ENCODE results near the gene TRPM8.

The TRPM8 gene

DNA sequence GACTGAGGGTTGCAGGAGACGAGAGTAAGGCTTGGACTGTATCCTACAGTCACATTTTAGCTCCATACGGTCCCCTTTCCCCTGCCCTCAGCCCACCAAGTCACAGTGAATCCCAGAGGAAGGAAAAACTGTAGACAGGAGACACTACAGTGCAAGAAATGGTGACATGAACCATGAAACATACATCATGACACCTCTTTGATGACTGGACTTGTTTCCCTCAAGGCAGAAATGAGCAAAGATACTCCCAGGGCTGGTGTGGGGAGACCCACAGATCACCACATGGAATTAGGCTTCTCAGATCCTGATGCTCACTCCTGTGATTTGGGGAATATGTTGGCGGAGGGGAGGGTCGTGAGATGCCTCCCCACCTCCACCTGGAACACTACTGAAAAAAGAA, 85.1 kb downstream of the TRPM8 start:
- DNase-seq (ENCODE audit: low read depth), result no peak

GRCh38 chr2:234003972-234004617, 86.9 kb downstream of the TRPM8 start:
- no peak for DNase-seq (ENCODE audit: low read depth)

DNA sequence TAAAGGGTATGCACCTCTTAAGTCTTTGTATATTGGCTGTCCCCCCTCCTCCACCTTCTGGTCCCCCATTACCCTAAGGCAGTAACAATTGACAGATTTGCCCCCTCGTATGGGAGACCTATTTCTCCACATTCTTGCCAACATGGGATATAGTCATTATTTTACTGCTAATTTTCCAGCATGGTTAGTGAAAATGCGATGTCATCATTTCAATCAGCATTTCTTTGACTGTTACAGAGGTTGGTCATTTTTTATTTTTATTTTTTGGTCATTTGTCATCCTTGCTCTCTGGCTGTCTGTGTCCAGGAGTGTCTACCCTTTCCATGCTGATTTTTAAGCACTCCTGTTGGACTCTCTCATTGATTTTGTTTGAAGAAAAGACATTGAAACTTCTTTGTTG, 88.0 kb downstream of the TRPM8 start:
- DNase-seq (ENCODE audit: low read depth), result no peak

- DNase-seq (ENCODE audit: low read depth), result no peak
Observed at GRCh38 chr2:234006501-234006900, 89.3 kb downstream of the TRPM8 start.

- no peak for DNase-seq (ENCODE audit: low read depth)
Observed at GRCh38 chr2:234014427-234014826, 97.3 kb downstream of the TRPM8 start.

DNA sequence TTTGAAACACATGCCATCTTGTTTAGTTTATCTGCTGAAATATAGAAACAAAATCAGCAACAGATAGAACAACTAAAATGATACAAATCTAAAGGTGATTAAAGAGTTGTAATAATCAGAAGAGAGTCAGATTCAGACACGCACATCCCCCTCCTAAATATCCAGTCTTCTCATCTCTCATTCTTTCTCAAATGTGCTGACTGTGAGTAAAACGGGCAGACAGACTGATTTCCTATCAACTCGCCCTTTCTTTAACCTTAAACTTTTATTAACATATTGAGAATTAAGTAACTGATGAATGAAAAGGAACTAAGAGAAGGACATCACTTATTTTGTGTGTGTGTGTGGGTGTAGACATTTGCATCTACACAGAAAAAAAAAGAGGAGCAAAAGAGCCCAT, 98.7 kb downstream of the TRPM8 start:
- no peak for DNase-seq (ENCODE audit: low read depth)

GRCh38 chr2:234019896-234020295, 102.7 kb downstream of the TRPM8 start:
- DNase-seq (ENCODE audit: low read depth), result no peak

DNA sequence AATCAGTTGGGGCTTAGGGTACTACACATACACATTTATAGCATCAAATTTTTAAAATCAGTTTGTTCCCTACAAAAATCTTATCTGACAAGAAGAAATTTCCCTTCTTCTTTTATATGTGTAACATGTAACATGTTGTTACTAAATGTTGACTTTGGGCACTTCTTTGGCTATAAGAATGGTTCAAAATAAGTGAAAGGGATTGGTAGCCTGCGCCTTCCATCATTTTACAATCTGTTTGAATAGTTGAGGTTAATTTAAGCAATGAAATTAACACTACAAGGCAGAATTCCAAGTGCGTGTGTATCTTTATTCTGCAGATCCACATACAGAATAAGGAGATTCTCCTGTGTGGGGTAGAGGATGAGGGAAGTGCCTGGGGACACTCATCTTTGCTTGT, 103.2 kb downstream of the TRPM8 start:
- no peak for DNase-seq (ENCODE audit: low read depth)

DNA sequence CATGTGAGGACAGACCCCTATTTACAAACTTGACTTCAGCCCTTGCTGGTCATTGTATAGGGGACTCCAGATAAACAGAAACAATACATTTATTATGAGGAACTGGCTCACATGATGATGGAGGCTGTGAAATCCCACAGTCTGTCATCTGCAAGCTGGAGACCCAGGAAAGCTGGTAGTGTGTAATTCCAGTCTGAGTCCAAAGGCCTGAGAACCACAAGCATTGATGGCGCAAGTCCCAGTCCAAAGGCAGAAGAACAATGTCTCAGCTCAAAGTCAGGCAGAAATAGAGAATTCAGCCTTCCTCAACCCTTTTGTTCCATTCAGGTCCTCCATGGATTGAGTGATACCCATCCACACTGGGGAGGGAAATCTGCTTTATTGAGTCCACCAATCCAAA, 105.3 kb downstream of the TRPM8 start:
- no peak for DNase-seq (ENCODE audit: low read depth)

GRCh38 chr2:234024304-234024703, 107.1 kb downstream of the TRPM8 start:
- no peak for DNase-seq (ENCODE audit: low read depth)

- no peak for DNase-seq (ENCODE audit: low read depth)
Observed at GRCh38 chr2:234025466-234025865, 108.3 kb downstream of the TRPM8 start.

DNA sequence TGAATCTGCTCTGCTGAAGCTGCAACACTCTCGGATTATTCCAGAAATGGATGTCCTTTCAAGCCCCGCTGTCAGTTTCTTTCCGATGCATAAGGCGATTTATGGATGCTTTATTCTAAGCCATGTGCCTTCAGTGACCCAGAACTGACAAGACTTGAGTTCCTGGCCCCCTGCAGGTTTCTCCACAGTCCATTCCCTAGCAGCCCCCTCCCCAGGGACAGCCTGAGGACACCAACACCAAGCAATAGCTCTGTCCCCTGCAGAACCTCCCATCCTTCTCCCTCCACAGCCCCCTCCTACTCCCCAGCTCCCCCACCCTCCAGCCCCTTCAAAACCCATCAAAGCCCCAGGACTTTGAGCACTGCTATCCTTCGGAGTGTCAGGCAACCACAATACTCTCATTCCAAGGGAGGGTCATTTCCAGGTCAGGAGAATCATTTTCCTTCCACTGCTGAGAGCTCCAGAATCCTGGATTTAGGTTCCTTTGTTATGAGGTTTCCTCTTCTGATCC, 108.8 kb downstream of the TRPM8 start:
- no peak for DNase-seq (ENCODE audit: low read depth)

DNA sequence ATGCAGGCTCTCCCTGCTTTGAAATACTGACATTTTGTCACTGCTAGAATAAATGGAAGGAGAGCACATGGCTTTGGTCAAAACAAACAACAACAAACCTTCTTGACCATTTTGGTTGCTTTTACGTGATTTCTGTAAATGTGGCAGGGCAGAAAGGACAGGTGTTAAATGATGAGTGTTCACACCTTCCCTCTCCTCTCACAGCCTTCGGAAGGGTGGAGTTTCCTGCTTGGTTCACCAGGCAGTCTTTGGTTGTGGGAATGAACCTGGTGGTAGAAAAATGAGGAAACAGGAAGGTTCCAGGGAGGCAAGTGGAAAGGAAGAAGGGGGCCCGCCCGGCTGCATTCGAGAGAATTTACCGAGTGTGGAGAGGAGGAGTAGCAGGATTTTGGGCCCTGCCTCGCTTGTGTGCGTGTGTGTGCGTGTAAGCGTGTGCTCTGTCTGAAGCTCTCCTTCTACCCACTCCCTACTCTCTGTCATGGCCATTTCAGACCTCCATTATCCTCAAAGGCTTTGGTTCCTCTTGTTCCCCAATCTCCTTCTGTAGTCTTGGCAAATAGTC, 109.6 kb downstream of the TRPM8 start:
- DNase-seq (ENCODE audit: low read depth), result no peak

DNA sequence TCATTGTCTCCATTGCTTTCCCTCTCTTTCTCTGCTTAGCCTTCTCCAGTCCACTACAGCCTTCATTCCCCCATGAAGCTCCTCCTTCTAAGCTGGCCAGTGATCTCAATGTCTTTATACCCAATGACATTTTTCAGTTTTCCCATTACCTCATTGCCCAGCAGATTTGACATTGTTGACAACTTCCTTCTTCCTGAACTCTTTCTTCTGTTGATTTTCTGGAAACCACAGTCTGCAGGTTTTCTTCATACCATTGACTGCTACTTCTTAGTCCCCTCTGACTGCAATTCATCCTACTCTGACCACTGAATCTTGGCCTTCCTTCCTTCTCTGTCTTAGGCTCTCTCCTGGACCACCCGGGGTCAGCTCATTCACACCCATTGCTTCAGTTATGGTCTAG, 110.5 kb downstream of the TRPM8 start:
- DNase-seq (ENCODE audit: low read depth), result no peak

- no peak for DNase-seq (ENCODE audit: low read depth)
Observed at GRCh38 chr2:234029150-234029733, 112.1 kb downstream of the TRPM8 start.

GRCh38 chr2:234031207-234031606, 114.0 kb downstream of the TRPM8 start:
- DNase-seq (ENCODE audit: low read depth), result no peak

DNA sequence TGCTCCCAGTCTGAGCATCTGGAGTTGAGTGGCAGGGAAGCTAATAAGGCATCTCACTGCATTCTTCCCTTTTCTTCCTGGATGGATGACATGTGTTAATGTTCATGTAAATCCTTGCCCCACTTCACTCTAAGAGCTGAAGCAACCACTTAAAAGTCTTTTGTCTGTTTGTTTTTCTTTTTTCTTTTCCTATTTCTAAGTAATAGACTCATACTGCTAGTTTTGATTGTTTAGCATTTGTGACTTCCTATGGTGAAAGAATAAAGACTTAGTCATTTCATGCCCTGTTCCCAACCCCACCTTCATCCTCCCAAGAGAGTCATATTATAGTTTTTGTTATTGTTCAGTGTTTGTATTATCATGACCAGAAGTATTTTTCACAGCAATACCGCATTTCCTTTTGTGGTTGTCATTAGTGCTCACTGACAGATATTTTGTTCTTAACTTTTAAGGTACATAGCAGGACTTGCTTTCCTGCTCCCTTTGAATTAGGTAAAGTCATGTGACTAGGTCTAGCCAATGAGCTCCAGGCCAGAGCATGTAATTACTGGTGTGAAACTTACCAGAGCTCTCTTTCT, 115.2 kb downstream of the TRPM8 start:
- DNase-seq (ENCODE audit: low read depth), result no peak

GRCh38 chr2:234033174-234033573, 116.0 kb downstream of the TRPM8 start:
- no peak for DNase-seq (ENCODE audit: low read depth)

DNA sequence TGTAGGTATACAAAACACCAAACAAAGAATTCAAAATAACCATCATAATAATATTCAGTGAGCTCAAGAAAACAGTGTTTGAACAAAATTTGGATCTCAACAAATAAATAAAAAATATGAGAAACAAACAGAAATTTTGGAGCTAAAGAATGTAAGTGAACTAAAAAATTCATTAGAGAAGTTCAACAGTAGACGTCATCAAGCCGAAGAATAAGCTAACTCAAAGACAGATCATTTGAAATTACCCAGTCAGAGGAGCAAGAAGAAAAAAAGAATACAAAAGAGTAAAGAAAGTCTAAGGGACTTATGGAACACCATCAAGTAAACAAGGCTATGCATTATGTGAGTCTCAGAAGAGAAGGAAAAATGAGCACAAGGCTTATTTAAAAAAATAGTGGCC, 116.7 kb downstream of the TRPM8 start:
- DNase-seq (ENCODE audit: low read depth), result no peak

DNA sequence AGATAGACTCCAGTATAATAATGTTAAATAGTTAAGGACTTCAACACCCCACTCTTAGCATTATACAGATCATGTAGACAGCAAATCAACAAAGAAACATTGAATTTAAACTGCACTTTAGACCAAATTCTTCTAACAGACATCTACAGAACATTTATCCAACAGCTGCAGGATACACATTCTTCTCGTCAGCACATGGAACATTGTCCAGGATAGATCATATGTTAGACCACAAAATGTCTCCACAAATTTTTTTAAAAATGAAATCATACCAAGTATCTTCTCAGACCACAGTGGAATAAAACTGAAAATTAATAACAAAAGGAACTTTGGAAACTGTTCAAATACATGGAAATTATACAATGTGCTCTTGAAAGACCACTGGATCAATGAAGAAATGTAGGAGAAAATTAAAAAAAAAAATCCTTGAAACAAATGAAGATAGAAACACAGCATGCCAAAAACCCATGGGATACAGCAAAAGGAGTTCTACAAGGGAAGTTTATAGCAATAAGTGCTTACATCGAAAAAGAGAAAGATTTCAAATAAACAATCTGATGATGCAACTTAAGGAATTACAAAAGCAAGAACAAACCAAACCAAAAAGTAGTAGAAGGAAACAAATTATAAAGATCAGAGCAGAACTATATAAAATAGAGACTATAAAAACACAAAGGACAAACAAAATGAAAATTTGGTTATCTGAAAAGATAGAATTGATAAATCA, 121.1 kb downstream of the TRPM8 start:
- DNase-seq (ENCODE audit: low read depth), result no peak

- DNase-seq (ENCODE audit: low read depth), result no peak
Observed at GRCh38 chr2:234044157-234044556, 127.0 kb downstream of the TRPM8 start.

- DNase-seq (ENCODE audit: low read depth), result no peak
Observed at GRCh38 chr2:234046521-234046920, 129.3 kb downstream of the TRPM8 start.

DNA sequence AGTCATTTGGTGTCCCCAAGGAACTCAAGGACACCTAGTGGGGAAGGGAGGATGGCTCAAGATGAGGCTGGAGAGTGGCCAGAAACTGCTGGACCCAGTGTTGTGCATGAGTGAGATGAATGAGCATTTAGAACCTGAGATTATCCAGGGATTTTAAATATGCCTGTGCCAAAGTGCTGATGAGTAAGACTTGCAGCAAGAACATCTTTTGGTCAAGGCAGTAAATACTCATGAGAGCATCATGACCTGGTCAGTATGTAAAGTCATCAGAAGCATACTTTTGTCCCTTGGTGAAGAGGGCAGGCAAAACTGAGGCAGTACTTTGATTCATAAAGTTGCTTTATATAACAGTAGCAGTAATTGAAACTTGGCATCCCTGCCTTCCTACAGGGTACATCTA, 130.2 kb downstream of the TRPM8 start:
- DNase-seq (ENCODE audit: low read depth), result no peak
